ENCODE data around the gene LPCAT2.

The LPCAT2 gene

DNA sequence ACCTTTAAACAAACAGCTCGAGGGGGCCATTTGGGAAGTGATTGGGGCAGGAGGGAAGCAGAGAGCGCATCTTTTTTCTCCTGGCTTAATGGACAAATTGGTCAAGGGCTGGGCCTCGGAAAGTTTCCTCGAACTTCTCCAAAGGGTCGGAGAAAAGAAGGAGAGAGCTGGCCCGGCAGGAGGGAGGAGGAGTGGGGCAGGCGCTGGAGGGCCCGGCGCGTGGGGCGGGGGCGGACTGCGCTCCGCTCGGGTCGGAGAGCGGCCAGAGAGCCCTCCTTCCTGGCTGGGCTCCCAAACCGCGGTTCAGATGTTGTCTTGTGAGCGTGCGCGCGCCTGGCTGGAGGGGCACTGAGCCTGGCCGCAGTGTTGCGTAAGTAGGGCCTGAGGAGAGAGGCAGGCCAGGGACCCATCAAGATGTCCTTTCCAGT is 28.6 kb upstream of the LPCAT2 start:
- DNase-seq, result no peak

DNA sequence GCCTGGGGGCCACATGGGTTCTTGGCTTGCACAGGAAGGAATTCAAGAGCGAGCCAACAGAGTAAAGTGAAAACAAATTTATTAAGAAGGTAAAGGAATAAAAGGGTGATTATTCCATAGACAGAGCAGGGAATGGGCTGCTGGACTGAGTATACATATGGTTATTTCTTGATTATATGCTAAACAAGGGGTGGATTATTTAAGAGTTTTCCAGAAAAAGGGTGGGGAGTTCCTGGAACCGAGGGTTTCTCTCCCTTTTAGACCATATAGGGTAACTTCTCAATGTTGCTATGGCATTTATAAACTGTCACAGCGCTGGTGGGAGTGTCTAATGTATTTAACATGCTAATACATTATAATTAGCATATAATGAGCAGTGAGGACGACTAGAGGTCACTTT is 27.8 kb upstream of the LPCAT2 start:
- no peak for DNase-seq

DNA sequence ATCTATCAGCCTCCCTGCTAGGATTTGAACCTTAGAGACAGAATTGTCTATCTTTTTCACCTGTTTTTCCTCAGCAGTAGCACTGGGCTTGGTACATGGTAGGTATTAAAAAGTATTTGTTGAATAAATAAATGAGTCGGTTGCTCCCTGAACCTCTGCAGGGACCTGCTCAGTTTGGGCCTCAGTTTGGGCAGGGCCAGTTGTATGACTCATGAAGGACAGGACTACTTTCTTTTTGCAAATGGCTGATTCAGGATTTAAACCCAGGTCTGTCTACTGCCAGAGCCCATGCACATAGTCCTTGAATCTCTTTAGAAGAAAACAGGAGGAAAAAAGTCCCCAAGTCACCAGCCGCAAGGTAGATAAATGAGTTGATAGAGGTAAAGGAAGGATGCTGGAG is 26.8 kb upstream of the LPCAT2 start:
- no peak for DNase-seq

DNA sequence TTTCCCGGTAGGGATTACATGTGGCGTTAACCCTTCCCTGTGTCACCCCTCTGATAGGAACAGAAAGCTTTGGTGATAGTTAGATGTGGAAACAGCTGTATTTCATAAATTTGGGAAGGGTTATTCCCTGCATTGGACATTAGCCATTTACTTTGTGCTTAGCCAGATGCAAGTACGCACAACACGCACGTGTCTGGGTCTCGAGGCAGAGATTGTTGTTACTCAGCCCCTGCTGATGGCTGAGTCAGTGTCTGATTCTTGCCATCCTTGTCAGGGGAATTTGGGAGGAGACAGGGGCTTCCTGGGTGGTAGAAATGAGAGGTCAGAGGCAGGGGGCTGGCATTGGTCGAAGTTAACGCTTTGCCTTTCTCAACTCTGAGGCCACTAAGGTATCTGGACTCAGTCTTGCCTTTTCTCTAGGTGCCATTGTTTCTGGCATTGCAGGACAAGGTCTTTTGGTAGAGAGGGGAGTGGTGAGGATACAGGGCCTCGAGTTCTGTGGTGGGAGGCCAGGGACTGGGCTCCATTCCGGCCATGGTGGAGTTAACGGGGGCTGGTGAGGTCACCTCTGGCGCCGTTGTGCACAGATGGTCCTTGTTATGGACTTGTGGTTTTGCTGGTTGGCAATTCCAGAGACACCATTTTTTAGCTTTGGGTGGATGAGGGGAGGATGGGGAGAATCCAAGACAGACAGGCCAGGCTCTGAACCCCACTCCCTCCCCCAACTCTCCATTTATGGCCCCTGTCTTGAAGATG is 21.6 kb upstream of the LPCAT2 start:
- no peak for DNase-seq

DNA sequence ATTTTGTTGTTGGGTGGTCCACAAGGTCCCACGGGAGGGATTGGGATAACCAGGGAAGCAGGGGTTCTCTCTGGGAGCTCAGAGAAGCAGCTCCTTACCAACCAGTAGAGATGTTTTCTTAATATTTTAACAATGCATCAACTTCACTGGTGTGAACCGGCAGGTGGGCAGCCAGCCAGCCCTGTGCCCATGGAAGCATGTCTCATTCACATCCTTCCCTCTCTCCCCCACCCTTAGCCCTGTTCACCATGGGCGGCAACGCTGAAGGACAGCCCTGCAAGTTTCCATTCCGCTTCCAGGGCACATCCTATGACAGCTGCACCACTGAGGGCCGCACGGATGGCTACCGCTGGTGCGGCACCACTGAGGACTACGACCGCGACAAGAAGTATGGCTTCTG is 20.6 kb upstream of the LPCAT2 start:
- DNase-seq, result no peak

DNA sequence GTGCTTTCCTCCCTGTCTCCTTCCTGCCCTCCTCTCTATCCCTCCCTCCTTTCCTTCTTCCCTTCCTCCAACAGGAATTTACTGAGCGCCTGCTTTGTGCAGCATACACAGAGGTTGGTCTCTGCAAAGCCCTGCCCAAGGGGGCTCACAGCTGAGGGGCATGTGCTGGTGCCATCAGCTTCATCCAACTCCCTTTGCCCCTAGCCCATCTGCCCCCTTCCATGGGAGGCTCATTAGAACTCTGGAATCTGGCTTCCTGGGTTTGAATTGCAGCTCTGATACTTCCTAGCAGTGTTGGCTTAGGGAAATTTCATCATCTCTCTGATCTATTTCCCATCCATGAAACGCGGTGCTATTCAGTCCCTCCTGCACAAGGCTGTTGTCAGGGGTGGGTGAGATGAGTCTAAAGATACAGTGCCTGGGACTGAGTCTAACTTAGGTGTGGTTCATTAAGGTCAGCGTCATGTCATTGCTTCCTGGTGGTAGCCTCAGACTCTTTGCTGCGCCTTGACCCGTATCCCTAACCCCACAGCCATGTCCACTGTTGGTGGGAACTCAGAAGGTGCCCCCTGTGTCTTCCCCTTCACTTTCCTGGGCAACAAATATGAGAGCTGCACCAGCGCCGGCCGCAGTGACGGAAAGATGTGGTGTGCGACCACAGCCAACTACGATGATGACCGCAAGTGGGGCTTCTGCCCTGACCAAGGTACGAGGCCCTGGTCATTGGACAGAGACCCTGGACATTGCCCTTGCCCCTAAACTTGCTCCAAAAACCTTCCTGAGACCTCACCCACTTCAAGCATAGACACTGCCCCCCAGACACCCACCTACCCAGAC is 19.5 kb upstream of the LPCAT2 start:
- DNase-seq, result no peak

DNA sequence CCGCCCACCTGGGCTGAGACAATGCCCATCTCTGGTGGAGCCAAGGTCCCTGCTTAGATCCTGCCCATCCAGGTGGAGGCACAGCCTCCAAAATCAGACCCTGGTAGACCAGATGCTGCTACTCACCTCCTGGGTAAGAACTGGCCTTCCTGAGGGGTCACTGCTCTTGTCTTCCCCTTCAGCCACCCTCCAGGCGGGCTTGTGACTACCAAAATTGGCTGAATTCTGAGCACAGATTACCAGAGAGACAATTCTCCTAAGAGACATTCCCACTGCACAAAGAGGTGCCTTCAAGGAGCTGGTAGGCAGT is 19.0 kb upstream of the LPCAT2 start:
- DNase-seq, result no peak

DNA sequence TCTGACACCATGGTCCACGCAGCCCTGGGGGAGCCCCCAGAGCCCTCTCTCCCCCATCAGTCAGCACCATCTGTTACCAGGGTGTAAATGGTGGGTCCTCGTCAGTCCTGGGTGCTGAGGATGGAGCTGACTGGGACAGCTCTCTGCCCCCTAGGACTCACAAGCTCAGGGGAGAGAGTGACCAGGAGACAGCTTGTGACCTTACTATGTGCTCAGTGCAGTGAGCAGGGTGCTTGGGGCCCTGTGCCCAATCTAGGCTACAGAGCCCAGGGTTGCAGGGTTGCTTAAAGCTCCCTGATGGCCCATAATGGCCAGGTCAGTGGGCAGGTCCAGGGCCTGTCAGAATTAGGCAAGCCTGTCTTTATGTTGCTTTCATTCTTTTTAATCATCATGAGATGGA is 18.6 kb upstream of the LPCAT2 start:
- no peak for DNase-seq

DNA sequence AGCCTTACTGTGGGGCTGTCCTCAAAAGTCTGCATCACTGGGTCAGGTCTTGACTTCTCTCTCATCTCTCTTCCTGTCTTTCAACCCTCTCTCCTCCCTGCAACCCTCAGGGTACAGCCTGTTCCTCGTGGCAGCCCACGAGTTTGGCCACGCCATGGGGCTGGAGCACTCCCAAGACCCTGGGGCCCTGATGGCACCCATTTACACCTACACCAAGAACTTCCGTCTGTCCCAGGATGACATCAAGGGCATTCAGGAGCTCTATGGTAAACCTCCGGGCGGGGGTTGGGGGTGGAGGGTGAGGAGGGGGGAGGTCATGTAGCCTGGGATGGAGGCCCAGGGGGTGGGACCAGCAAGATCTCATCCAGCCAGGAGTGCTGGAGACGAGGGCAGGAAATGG is 17.2 kb upstream of the LPCAT2 start:
- no peak for DNase-seq

DNA sequence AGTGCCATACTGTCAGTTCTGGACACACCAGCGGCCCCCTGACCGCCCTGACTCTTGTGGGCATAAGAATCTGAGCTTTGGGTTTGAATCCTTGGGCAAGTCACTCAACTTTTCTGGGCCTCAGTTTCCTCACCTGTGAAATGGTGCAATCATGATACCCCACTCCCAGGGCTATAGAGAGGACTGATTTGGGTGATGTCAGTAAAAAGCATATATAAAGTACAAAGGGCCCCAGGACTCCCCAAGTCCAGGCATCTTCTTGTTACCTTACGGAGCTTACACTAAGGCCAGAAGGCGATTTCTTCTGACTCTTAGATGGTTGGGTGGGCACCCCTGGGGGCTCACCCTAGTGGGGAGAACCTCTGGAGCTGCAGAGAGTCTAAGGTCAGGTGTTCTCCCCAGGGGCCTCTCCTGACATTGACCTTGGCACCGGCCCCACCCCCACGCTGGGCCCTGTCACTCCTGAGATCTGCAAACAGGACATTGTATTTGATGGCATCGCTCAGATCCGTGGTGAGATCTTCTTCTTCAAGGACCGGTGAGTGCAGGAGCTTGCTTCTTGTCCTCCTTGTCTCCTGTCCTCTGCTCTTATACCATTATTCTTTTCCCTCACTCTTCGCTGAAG is 16.0 kb upstream of the LPCAT2 start:
- no peak for DNase-seq

DNA sequence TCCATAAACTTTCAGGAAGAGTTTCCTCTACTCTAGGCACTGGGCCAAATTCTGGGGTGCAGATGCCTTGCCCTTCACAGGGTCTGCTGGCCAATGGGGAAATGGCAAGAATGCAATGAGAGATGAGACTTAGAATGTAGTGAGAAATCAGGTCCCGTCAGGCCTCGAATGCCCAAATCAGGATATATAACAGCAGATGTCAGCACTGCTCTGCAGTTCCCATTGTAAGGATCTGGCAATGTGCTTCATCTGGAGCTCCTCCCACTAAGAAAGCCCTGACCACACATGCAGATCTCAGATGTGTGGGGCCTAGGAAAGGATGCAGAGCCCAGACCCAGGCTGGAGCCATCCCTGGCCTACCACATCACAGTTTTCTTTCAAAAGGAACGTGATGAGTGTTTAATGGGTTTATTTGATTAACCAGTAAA is 13.9 kb upstream of the LPCAT2 start:
- DNase-seq, result no peak

DNA sequence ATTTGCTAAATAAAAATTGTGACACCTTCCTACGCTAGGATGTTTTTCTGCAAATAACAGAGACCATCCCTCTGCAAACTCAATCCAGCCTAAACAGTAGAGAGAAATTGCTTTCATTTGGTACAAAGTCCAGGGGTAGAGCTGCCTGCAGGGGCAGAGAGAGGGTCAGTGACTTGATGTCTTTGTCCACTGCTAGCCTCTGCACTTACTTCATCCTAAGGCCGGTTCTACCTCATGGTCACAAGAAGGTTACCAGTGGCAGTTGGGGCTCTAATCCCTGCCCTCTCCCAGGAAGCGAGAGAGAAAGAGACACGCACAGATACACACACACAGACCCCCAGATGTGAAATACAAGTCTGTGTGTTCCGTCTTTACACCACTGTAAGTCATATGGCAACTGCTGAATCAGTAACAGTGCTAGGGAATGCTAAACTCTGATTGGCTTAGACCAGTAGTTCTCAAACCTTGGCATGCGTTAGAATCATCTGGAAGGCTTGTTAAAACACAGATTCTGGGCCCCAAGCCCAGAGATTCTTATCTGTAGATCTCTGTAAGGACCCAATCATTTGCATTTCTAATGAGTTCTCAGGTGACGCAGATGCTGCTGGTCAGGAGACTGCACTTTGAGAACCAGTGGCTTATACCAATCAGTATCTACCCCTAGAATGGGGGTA is 13.1 kb upstream of the LPCAT2 start:
- no peak for DNase-seq

DNA sequence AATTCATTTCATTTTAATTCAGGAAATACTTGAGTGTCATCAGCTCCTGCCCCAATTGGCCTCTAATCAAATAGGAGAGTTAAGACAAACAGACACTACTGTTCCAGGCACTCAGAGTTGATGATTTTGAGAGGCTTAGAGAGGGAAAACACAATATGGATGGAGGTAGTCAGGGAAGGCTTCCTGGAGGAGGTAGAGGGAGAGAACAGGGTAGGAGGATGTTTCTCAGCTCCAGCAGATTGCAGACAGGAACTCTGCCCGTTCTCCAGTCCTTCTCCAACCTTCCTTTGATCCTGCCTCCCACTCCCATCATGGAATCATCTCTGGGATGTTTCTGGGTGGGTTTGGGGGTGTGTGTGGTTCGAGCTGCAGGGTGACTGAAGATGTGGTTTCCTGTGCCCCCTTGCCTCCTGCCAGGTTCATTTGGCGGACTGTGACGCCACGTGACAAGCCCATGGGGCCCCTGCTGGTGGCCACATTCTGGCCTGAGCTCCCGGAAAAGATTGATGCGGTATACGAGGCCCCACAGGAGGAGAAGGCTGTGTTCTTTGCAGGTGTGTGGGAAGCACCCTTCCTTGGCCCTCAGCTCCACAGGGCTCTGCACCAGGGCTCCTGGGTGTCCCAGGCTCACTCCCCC is 12.2 kb upstream of the LPCAT2 start:
- no peak for DNase-seq

DNA sequence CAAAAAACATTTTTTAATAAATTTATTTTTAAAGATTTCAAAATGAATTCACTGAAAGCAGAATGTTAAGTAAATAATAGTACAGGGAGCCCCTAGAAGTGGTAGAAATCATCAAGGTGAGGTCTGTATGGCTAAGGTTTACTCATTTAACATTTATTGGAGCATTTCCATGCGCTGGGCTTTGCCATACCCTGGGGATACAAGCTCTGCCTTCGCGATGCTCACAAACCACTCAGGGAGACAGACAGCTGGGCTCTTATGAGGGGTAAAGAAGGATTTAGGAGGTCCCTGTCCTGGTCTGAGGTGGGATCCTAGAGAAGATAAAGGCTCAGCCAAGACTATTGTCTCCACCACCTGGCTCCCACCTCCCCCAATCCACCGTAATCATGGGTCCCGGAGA is 11.3 kb upstream of the LPCAT2 start:
- DNase-seq, result no peak

DNA sequence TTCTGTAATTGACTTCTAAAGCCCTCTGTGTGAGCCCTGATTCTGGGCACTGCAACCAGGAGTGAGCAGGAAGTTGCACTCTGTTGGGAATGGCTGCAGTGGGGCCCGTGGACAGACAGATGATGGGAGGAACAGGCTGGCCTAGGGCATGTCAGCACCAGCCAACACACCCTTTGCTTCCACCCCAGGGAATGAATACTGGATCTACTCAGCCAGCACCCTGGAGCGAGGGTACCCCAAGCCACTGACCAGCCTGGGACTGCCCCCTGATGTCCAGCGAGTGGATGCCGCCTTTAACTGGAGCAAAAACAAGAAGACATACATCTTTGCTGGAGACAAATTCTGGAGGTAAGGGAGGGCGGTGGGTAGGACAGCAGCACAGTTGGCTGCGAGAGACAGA is 10.8 kb upstream of the LPCAT2 start:
- DNase-seq, result no peak

DNA sequence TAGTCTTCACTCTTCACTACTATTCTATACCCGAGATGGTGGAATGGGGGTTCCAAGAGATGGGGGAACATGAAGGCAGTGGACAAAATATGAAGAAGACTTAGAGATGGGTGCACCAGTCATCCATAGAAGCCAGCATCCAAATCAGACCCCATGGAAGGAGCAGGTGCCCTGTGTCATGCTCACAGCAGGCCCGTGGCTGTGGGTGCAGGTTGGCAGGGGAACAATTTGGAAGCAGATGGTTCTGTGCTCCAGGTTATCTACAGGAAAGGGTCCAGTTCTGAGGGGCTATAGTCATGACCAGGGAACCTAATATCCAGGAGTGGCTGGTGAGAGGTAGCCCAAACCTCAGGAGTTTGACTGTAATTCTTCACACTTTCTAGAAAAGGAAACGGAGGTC is 9.6 kb upstream of the LPCAT2 start:
- no peak for DNase-seq

DNA sequence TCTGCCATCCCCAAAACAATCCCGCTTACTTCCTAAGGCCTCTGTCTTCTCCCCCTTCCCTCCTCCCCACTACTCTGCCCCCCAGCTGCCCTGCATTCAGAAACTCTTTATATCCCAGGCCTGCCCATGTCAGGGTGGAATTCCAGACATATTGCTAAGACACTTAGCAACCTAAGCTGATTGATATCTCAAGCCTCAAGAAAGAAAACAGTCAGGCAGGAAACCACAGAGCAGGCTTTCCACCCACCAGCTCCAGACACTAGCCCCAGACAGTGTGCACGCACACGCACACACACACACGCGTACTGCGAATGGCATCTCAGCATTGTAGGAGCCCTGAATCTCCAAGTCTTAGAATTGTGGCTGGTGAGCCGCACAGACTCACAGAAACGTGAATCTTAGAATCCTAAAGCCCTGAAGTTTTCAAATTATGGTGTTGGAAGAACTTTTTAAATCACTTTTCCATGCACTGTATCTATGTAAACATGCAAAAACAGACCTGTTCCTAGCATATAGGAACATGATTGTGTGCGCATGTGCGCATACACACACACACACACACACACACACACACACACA is 8.8 kb upstream of the LPCAT2 start:
- DNase-seq, result no peak

DNA sequence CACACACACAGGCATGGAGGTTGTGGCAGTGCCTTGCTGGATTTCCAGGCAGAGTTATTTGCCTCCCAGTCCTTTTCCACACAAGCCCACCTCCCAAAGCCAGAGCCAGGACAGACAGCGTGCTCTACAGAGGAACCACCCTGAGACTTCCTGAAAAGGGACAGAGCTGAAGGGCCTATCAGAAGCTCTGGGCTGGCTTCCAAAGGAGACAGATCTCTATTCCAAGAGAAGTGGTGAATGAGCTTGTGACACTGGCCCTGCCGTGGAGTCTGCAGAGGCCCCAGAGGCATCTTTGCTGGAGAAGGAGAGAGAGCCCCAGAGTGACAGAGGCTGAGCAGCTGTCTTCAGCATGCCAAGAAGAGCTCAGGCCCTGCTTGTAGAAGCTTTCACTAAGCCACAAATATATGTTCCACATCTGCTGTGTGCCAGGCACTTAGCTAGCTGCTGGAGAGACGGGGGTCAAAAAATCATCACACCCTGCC is 8.3 kb upstream of the LPCAT2 start:
- no peak for DNase-seq

DNA sequence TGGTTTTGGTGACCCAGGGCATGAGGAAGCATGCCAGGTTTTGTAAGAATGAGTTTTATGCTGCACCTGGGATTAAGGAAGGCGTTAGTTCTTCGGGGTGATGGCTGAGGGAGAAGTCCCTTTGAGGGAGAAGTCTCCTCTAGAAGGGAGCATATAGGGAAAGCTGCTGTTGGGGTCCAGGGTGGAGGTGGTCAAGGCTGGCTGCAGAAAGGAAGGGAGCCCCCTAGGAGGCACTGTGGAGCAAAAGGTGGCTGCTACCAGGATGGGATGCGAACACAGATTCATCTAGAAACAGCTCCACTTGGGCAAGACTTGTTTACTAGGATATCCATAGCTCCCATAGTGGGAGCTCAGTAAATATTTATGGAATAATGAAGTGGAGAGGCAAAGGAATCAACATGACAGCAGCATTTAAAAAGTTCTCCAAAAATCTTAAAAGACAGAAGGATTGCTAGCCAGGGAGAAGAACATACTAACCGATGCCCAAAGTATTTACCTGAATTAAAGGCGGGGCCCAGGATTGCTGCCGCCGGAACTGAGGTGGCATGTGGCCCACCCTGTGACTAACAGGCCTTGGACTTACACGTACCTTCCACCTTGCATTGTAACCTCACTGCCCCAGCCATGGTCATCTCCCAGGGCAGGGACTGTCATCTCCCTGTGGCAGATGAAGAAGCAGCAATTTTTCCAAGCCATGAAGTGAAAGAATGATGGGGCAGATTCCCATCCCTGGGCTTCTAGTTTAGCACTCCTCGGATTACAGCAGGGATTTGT is 7.1 kb upstream of the LPCAT2 start:
- no peak for DNase-seq

DNA sequence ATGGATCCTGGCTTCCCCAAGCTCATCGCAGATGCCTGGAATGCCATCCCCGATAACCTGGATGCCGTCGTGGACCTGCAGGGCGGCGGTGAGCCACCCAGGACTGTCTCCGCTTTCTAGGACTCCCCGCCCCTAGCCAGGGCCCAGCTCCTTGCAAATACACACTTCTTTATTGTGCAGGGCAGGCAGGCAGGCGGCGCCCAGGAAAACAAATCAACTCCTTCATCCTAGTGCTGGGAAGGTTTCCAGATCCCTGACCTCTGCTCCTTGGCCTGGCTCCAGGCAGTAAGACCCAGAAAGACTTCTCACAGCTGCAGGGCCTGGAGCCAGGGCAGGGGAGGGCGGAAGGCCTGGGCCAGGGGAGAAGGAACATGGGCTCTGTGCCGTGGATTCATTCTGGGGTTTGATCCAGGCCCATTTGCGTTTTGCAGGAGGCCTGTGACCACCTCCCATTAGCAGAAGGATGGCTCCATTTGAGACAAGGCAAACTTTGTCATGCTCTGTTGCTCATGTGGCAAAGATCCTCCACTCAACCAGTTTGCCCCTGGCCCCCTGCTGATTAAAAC is 6.0 kb upstream of the LPCAT2 start:
- no peak for DNase-seq

Measured in stimulated activated naive CD4-positive, alpha-beta T cell treated with Interleukin-2 at 50 U/mL for 16 hours (primary cell).